ENCODE data around the gene FBLN7.

DNA sequence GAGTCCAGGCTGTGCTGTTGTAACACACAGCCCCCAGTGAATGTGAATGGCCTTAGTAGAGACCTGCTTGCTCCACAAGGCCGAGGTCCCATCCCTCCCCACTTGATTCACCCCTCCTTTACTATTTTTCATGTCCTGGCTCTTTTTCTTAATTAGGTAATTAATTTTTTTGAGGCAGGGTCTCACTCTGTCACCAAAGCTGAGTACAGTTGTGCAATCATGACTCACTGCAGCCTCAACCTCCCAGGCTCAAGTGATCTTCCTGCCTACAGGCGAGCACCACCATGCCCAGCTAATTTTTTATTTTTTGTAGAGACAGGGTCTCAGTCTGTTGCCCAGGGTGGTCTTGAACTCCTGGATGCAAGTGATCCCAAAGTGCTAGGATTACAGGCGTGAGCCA is 19.3 kb downstream of the FBLN7 start:
- TF ChIP-seq POLR2AphosphoS5 (IDR thresholded peaks at IDR 0.05; ENCODE audit: low read depth, low read length) (no peak), TAF1 (IDR thresholded peaks at IDR 0.05; ENCODE audit: borderline replicate concordance, insufficient read depth, low read length) (no peak), SIN3A (IDR thresholded peaks at IDR 0.05; ENCODE audit: borderline replicate concordance, insufficient read depth, low read length) (no peak), FOXP2 (optimal IDR thresholded peaks at IDR 0.05; ENCODE audit: borderline replicate concordance, extremely low read depth, extremely low read length, insufficient read depth) (no peak)
- TF ChIP-seq, protein P1, sequence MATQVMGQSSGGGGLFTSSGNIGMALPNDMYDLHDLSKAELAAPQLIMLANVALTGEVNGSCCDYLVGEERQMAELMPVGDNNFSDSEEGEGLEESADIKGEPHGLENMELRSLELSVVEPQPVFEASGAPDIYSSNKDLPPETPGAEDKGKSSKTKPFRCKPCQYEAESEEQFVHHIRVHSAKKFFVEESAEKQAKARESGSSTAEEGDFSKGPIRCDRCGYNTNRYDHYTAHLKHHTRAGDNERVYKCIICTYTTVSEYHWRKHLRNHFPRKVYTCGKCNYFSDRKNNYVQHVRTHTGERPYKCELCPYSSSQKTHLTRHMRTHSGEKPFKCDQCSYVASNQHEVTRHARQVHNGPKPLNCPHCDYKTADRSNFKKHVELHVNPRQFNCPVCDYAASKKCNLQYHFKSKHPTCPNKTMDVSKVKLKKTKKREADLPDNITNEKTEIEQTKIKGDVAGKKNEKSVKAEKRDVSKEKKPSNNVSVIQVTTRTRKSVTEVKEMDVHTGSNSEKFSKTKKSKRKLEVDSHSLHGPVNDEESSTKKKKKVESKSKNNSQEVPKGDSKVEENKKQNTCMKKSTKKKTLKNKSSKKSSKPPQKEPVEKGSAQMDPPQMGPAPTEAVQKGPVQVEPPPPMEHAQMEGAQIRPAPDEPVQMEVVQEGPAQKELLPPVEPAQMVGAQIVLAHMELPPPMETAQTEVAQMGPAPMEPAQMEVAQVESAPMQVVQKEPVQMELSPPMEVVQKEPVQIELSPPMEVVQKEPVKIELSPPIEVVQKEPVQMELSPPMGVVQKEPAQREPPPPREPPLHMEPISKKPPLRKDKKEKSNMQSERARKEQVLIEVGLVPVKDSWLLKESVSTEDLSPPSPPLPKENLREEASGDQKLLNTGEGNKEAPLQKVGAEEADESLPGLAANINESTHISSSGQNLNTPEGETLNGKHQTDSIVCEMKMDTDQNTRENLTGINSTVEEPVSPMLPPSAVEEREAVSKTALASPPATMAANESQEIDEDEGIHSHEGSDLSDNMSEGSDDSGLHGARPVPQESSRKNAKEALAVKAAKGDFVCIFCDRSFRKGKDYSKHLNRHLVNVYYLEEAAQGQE (IDR thresholded peaks at IDR 0.05; ENCODE audit: insufficient read depth in 1 of 2, low read depth in 2 of 2, low read length in 2 of 2) = no peak
